HepG2 (cell line): ENCODE measurements around the gene SSU72. TPM values are rescaled to one million over a fixed set of nuclear protein-coding genes. Genes with fewer than 3 reads are reported as not detected.

Experiments used
- CHD2 ChIP-seq: IDR thresholded peaks from 2 replicates; pipeline ENCODE4 v1.6.1; 2011; ENCODE audit warnings: low read depth, low read length, improper control_type of control experiment
- E2F1 ChIP-seq: sonication (generic); formaldehyde crosslinking; IDR thresholded peaks from 2 replicates; pipeline ENCODE4 v1.5.0; 2020; ENCODE audit warnings: missing genetic modification reagents
- ETV5 ChIP-seq: IDR thresholded peaks from 2 replicates; pipeline ENCODE4 v1.6.1; 2018; ENCODE audit warnings: missing biosample characterization, missing genetic modification reagents, inconsistent platforms, borderline replicate concordance
- FOSL1 ChIP-seq: sonication (generic); formaldehyde crosslinking; IDR thresholded peaks from 2 replicates; pipeline ENCODE4 v1.9.0; 2021; ENCODE audit warnings: missing genetic modification reagents, borderline replicate concordance
- FOXM1 ChIP-seq: sonication (generic); formaldehyde crosslinking; IDR thresholded peaks from 2 replicates; pipeline ENCODE4 v1.5.0; 2020; ENCODE audit warnings: missing genetic modification reagents
- HDAC2 ChIP-seq: sonication (generic); formaldehyde crosslinking; IDR thresholded peaks from 2 replicates; pipeline ENCODE4 v1.4.0; 2020; ENCODE audit warnings: missing genetic modification reagents
- HES4 ChIP-seq: sonication (generic); formaldehyde crosslinking; IDR thresholded peaks from 2 replicates; pipeline ENCODE4 v1.9.0; 2021; ENCODE audit warnings: mild to moderate bottlenecking, missing genetic modification reagents, borderline replicate concordance
- MTA3 ChIP-seq: sonication (generic); formaldehyde crosslinking; IDR thresholded peaks from 2 replicates; pipeline ENCODE4 v1.4.0; 2020; ENCODE audit warnings: missing genetic modification reagents
- NCOA2 ChIP-seq: sonication (generic); formaldehyde crosslinking; IDR thresholded peaks from 2 replicates; pipeline ENCODE4 v1.8.0; 2022; ENCODE audit warnings: inconsistent platforms
- NKX3-1 ChIP-seq: sonication (generic); formaldehyde crosslinking; IDR thresholded peaks from 2 replicates; pipeline ENCODE4 v1.5.0; 2020; ENCODE audit warnings: missing genetic modification reagents
- RBM22 ChIP-seq: fragments of 200-400 bp; formaldehyde crosslinking; optimal IDR thresholded peaks from 2 replicates; pipeline ENCODE3; 2017; ENCODE audit warnings: mild to moderate bottlenecking, low read length, moderate library complexity
- SSRP1 ChIP-seq: IDR thresholded peaks from 2 replicates; pipeline ENCODE4 v1.6.1; 2016; ENCODE audit warnings: control low read depth
- ZC3H13 ChIP-seq: sonication (generic); formaldehyde crosslinking; IDR thresholded peaks from 2 replicates; pipeline ENCODE4 v1.8.1; 2023; ENCODE audit warnings: mild to moderate bottlenecking, missing genetic modification reagents, moderate library complexity
- ZNF574 ChIP-seq: sonication (generic); formaldehyde crosslinking; IDR thresholded peaks from 2 replicates; pipeline ENCODE4 v1.4.0; 2020; ENCODE audit warnings: missing genetic modification reagents
- ZSCAN5A ChIP-seq: sonication (generic); formaldehyde crosslinking; IDR thresholded peaks from 2 replicates; pipeline ENCODE4 v1.8.0; 2022; ENCODE audit warnings: mild to moderate bottlenecking, missing genetic modification reagents, borderline replicate concordance
- polyA plus RNA-seq, 8 experiments: library from polyadenylated mRNA; depleted of rRNA in 3 of 8; stranded (reverse) in 7 of 8; unstranded in 1 of 8; fragments of >200 nt; fragmentation: Illumina TruSeq in 4 of 8; extraction: Trizol in 4 of 8; gene quantifications; 2 replicates each; pipeline versions ENCODE4 v1.2.1 to v1.2.3, GENCODE V29; 2011 to 2016; ENCODE audit warnings: low read depth in 4 of 8, missing spikeins in 1 of 8, mixed read lengths in 1 of 8; ENCODE audit not compliant: insufficient read depth in 1 of 8
- total RNA-seq, 5 experiments: library from RNA; depleted of rRNA; stranded (reverse); fragments of >200 nt; fragmentation: Illumina TruSeq; extraction: Trizol; gene quantifications; 2 replicates each; pipeline ENCODE4 v1.2.3, GENCODE V29; 2016; ENCODE audit warnings: low read depth in 1 of 5
- TF ChIP-seq, protein P1 (sequence below): sonication (generic); formaldehyde crosslinking; IDR thresholded peaks from 2 replicates; pipeline ENCODE4 v1.8.0; 2023; ENCODE audit warnings: mild to moderate bottlenecking, missing genetic modification reagents
- TF ChIP-seq, protein P2 (sequence below): sonication (generic); formaldehyde crosslinking; IDR thresholded peaks from 2 replicates; pipeline ENCODE4 v1.9.0; 2021; ENCODE audit warnings: missing genetic modification reagents, borderline replicate concordance
- TF ChIP-seq, protein P3 (sequence below): sonication (generic); formaldehyde crosslinking; IDR thresholded peaks from 2 replicates; pipeline ENCODE4 v1.5.0; 2020; ENCODE audit warnings: missing genetic modification reagents

Gene SSU72
- total and polyA plus RNA-seq, 2 of the 13 experiments (the other 11 are each of a cell fraction or from before 2014, with no cell fraction given): 42.8 to 67.1 TPM

DNA sequence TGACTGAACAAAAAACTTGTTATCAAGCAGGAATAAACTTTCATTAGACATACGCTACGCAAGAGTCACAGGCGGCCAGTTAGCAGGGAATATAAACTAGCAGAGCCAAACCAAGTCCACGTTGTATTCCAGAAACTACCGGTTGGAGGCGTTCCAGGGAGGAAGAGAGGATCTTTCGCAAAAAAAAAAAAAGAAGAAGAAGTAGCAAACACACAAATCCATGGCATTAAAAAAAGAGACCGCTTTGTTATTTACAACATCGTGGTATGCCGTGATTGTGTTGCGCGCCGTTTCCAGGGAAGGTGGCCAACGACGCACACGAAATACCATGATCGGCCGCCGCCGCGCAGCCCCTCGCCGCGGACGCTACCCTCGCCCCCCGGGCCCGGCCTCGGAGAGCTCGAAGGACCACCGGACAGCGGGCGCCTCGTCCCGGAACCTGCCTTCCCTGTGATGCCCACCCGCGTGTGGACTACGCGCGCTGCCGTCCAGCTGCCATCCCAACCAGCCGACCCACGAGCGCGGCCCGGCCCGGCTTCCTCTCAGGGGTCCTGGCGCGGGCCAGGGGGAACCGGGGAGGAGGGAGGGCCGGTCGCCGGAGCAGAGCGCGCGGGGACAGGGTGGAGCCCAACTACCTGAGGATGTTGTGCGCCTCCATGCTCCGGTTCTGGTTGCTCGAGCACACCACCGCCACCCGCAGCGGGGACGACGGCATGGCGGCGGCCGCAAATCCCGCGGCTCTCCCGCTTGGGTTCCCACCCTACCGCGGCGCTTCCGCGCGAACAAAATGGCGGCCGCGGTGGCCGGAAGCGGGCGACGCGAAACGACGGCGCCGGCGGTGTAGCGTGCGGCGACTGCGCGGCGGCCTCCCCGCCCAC, 581 bp downstream of the SSU72 start (continued):
- TF ChIP-seq, protein P1, sequence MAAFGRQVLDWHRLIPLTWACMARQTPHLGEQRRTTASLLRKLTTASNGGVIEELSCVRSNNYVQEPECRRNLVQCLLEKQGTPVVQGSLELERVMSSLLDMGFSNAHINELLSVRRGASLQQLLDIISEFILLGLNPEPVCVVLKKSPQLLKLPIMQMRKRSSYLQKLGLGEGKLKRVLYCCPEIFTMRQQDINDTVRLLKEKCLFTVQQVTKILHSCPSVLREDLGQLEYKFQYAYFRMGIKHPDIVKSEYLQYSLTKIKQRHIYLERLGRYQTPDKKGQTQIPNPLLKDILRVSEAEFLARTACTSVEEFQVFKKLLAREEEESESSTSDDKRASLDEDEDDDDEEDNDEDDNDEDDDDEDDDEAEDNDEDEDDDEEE (CRISPR knock-in tag): no peak
- TF ChIP-seq CHD2 (peak; percentile 64), HDAC2 (CRISPR knock-in tag) (no peak), ZSCAN5A (CRISPR knock-in tag) (no peak), FOXM1 (no peak), MTA3 (CRISPR knock-in tag) (no peak), ZNF574 (CRISPR knock-in tag) (no peak; the same call in 1 of the 2 replicates), E2F1 (CRISPR knock-in tag) (no peak), ZC3H13 (no peak; the same call in 1 of the 2 replicates), NKX3-1 (no peak), ETV5 (CRISPR knock-in tag) (0 out of 2 replicates have a peak, but pooled peaks have one; percentile 10), FOSL1 (CRISPR knock-in tag) (no peak), RBM22 (no peak), HES4 (CRISPR knock-in tag) (peak; percentile 67; the same call in 1 of the 2 replicates), SSRP1 (CRISPR knock-in tag) (no peak), NCOA2 (CRISPR knock-in tag) (no peak)
- TF ChIP-seq, protein P2, sequence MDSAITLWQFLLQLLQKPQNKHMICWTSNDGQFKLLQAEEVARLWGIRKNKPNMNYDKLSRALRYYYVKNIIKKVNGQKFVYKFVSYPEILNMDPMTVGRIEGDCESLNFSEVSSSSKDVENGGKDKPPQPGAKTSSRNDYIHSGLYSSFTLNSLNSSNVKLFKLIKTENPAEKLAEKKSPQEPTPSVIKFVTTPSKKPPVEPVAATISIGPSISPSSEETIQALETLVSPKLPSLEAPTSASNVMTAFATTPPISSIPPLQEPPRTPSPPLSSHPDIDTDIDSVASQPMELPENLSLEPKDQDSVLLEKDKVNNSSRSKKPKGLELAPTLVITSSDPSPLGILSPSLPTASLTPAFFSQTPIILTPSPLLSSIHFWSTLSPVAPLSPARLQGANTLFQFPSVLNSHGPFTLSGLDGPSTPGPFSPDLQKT (CRISPR knock-in tag): no peak
- TF ChIP-seq, protein P3, sequence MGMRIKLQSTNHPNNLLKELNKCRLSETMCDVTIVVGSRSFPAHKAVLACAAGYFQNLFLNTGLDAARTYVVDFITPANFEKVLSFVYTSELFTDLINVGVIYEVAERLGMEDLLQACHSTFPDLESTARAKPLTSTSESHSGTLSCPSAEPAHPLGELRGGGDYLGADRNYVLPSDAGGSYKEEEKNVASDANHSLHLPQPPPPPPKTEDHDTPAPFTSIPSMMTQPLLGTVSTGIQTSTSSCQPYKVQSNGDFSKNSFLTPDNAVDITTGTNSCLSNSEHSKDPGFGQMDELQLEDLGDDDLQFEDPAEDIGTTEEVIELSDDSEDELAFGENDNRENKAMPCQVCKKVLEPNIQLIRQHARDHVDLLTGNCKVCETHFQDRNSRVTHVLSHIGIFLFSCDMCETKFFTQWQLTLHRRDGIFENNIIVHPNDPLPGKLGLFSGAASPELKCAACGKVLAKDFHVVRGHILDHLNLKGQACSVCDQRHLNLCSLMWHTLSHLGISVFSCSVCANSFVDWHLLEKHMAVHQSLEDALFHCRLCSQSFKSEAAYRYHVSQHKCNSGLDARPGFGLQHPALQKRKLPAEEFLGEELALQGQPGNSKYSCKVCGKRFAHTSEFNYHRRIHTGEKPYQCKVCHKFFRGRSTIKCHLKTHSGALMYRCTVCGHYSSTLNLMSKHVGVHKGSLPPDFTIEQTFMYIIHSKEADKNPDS (CRISPR knock-in tag): no peak
